ENCODE data around the gene ZNF561.
"Not testable (repeated sequence)": the region's sequence is repeated elsewhere in the genome, so short reads cannot be mapped to it uniquely, and the experiment has no call there.

The ZNF561 gene
- total RNA-seq, result 24.8 reads per million, percentile 52 among the genes with 10 or more reads in this experiment

DNA sequence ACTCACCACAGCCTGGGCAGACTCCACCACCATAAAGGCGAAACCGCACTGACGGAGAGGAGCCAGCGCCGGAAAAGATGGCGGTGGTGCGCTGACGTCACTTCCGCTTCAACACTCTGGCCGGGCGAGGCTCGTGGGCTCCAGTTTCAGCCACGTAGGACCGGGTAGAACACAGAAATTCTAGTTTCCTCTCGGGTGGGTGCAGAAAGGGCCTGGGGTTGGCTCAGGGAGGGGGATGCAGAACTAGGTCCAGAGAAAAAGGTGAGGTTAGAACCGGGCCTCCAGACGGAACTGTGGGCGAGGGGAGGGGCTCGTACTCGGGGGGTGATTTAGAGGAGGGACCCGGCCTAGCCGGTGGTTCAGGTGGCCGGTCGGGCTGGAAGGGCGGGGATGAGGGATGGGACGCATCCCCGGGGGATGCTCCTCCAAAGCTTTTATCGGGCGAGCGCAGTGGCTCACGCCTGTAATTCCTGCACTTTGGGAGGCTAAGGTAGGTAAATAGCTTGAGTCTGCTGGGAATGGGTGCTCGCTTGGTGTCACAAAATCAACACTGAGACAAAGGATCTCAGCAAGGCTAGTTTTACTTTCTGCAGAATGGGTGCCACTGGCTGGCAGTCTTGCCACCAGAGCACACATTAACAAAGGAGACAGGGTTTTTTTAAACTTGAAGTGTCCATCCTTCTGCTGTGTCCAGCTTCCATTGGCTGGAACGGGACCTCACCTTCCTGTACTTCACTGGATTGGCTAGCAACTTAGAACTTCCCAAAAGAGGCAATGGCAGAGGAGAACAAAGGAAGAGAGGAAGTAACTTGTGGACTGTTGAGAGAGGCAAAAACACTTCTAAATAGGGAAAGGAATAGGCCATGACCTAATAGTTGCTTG, at the start of gene ZNF561:
Gene ZNF561, minus strand, starts transcription at position 77 of the 882 bp plus-strand sequence. CDS start 1,776 bp downstream, outside the sequence.
- DNase-seq, result peak; percentile 83

DNA sequence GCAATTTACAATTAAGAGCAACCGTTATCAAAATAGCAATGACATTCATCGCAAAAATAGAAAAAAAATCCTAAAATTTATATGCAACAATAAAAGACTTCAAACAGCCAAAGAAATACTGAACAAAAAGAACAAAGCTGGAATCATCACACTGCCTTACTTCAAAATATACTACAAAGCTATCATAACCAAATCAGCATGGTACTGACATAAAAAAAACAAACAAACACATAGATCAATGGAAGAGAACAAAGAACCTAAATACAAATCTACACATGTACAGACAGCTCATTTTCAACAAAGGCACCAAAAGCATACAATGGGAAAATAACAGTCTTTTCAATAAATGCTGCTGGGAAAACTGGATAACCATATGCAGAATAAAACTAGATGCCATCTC, 47.5 kb upstream of the ZNF561 start:
- no peak for DNase-seq

DNA sequence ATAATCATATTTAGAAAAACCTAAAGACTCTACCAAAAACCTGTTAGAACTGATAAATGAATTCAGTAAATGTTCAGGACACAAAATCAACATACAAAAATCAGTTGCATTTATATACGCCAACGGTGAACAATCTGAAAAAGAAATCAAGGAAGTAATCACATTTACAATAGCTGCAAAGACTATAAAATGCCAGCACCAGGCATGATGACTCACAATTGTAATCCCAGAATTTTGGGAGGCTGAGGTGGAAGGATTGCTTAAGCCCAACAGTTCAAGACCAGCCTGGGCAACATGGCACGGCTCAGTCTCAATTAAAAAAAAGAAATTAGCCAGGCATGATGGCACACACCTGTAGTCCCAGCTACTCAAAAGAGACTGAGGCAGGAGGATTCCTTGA, 46.9 kb upstream of the ZNF561 start:
- no peak for DNase-seq

- DNase-seq, result no peak
Observed at GRCh38 chr19:9658769-9659168, 37.7 kb upstream of the ZNF561 start.

- DNase-seq, result not testable (repeated sequence)
Observed at GRCh38 chr19:9653066-9653555, 32.1 kb upstream of the ZNF561 start.

DNA sequence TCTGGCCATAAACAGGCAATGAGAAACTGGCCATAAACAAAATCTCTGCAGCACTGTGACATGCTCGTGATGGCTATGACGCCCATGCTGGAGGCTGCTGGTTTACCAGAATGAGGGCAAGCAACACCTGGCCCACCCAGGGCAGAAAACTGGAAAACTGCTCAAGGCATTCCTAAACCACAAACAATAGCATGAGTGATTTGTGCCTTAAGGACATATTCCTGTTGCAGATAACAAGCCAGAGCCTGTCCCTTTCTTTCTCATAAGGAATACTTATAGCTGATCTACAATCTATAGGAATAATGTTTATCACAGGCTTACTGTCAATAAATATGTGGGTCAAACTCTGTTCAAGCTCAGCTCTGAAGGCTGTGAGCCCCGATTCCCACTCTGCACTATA, 30.4 kb upstream of the ZNF561 start:
- not testable (repeated sequence) for DNase-seq

DNA sequence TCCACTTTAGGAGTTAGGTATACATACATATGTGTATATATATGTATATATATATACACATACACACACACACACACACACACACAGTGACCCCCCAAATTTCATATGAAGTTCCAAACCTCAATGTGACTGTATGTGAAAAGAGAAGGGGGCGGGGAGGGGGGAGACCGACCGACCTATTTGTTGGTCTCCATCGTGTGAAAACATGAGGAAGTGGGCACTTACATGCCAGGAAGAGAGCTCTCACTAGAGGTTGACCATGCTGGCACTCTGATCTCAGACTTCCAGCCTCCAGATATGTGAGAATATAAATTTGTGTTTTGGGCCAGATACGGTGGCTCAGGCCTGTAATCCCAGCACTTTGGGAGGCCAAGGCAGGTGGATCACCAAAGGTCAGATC, 29.3 kb upstream of the ZNF561 start:
- DNase-seq, result no peak

DNA sequence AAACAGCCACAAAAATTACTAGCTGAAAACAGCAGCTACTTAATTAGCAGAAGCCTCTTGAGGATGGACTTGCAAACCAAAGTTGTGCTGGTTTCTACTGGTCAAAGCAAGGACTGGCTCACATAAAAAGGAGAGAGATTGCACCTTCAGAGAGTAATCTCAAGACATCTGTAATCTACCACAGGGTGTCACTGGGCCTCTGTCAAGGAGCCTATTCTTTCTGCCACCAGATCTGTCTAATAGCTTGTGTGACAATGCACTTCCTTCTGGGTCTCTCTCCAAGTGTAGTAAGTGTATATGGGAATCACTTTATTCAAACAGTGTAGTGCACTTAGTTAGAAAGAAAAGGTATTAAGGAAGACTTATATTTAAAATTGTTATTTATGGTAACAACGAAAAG, 24.4 kb upstream of the ZNF561 start:
- DNase-seq, result no peak

DNA sequence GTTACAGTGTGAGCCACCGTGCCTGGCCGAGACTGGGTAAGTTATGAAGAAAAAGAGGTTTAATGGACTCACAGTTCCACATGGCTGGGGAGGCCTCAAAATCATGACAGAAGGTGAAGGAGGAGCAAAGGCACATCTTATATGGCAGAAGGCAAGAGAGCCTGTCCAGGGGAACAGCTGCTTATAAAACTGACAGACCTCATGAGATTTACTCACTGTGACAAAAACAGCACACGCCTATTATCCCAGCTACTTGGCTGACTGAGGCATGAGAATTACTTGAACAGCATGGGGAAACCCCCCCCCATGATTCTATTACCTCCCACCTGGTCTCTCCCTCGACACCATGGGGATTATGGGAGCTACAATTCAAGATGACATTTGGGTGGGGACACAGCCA, 23.4 kb upstream of the ZNF561 start:
- no peak for DNase-seq

GRCh38 chr19:9641810-9642209, 20.8 kb upstream of the ZNF561 start:
- DNase-seq, result no peak

- no peak for DNase-seq
Observed at GRCh38 chr19:9640956-9641355, 19.9 kb upstream of the ZNF561 start.

GRCh38 chr19:9636018-9636417, 15.0 kb upstream of the ZNF561 start:
- DNase-seq, result no peak

GRCh38 chr19:9627856-9628255, 6.8 kb upstream of the ZNF561 start:
- no peak for DNase-seq

- no peak for DNase-seq
Observed at GRCh38 chr19:9622531-9622930, 1.5 kb upstream of the ZNF561 start.

DNA sequence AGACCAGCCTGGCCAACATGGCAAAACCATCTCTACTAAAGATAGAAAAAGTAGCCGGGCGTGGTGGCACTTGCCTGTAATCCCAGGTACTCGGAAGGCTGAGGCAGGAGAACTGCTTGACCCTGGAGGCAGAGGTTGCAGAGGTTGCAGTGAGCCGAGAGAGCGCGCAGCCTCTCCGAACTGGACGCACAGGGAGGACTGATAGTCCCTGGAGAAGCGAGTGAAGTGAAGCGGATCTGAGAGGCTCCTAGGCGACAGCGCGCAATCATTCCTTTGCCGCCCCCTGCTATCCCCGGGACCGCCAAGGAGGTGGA, 233 bp downstream of the ZNF561 start:
- no peak for DNase-seq

DNA sequence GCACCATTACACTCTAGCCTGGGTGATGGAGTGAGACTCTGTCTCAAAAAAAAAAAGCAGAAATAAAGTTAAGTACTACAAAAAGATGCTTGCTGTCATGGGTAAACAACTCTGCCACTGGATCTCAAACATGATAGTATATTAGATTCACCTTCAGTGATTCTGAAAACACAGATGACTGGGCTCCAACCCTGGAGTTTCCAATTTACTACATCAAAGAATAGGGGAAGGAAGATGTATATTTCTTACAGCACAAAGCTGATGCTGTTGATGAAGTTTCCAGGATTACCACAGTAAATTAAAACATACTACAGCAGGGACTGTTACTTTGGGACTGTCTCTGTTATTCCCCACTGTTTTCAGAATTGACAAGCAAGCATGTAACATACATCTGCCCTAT, 5.2 kb downstream of the ZNF561 start:
- no peak for DNase-seq

DNA sequence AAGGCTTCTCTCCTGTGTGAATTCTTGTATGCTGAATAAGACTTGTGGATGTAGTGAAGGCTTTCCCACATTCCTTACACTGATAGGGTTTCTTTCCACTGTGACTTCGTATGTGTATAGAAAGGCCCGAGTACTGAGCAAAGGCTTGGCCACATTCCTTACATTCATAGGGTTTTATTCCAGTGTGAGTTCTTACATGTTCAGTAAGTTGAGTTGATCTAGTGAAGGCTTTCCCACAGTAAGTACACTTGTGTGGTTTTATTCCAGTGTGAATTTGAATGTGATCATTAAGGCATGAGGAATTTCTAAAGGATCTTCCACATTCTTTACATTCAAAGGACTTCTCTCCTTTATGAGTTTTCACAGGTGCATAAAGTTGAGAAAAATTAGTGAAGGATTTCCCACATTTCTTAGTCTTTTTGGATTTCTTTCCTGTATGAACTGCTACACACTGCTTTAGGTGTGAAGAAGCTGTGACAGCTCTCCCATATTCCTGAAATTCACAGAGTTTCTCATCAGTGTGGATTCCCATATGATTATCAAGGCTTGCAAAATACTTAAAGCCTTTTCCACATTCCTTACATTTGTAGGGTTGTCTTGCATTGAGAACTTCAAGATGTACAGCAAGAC, 10.4 kb downstream of the ZNF561 start:
- no peak for DNase-seq

DNA sequence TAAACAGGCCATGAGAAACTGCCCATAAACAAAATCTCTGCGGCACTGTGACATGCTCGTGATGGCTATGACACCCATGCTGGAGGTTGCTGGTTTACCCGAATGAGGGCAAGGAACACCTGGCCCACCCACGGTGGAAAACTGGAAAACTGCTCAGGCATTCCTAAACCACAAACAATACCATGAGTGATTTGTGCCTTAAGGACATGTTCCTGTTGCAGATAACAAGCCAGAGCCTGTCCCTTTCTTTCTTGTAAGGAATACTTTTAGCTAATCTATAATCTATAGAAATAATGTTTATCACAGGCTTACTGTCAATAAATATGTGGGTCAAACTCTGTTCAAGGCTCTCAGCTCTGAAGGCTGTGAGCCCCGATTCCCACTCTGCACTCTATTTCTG, 12.1 kb downstream of the ZNF561 start:
- no peak for DNase-seq

DNA sequence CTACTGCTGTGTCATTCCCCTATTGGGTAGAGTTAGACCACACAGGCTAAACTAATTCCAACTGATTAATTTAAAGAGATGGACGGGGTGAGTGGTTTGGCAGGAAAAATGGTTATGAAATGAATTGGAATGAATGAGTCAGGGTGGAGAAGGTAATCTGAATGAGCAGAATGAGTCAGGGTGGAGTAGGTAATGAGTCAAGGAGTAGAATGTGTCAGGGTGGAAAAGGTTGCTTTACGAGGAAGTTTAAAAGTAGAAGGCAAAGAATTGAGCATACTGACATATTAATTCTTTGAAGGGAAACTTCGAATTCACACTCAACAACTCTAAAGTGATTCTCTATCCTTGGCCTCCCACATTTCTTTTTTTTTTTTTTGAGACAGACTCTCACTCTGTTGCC, 24.0 kb downstream of the ZNF561 start:
- DNase-seq, result no peak

DNA sequence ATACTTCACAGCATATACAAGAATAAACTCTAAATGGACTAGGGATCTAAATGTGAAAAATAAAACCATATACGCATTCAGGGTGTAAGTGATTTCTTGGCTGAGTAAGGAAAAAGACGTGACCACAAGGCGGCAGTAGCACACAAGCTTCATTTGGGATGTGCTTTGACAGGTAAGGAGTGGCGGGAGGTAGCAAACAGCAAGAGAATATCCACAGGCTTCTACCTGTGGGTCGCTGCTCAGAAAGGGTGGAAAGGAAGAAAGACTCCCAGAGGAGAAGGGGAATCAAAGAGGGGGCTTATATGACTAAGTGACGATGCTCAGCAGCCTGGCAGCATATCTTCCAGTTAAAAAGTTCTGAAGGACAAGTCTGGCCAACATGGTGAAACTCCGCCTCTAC, 34.3 kb downstream of the ZNF561 start:
- peak; percentile 72 for DNase-seq

- DNase-seq, result peak; percentile 66
Observed at GRCh38 chr19:9584073-9584833, 36.8 kb downstream of the ZNF561 start, which contains the start of gene ZNF121. TSS of gene ZNF121 (minus strand) at chr19:9584504. CDS start at chr19:9568097, 16,407 bp downstream.

- not testable (repeated sequence) for DNase-seq
Observed at GRCh38 chr19:9582081-9582725, 38.8 kb downstream of the ZNF561 start.

- DNase-seq, result no peak
Observed at GRCh38 chr19:9580728-9581127, 40.3 kb downstream of the ZNF561 start.

Measured in effector CD4-positive, alpha-beta T cell (primary cell).